Ishikawa (cell line): ENCODE data around the gene ADAM33.

Experiments used
- CEBPB ChIP-seq: IDR thresholded peaks from 2 replicates; pipeline ENCODE4 v1.6.1; 2012
- CREB1 ChIP-seq: IDR thresholded peaks from 2 replicates; pipeline ENCODE4 v1.6.1; 2012; ENCODE audit warnings: low read depth
- EGR1 ChIP-seq: IDR thresholded peaks from 2 replicates; pipeline ENCODE4 v1.6.1; 2012
- EP300 ChIP-seq: IDR thresholded peaks from 2 replicates; pipeline ENCODE4 v1.6.1; 2012; ENCODE audit warnings: borderline replicate concordance
- FOXM1 ChIP-seq: IDR thresholded peaks from 2 replicates; pipeline ENCODE4 v1.6.1; 2012; ENCODE audit warnings: low read depth, borderline replicate concordance
- NFIC ChIP-seq: IDR thresholded peaks from 2 replicates; pipeline ENCODE4 v1.6.1; 2012
- RAD21 ChIP-seq: IDR thresholded peaks from 2 replicates; pipeline ENCODE4 v1.6.1; 2012; ENCODE audit warnings: low read depth
- TAF1 ChIP-seq: IDR thresholded peaks from 2 replicates; pipeline ENCODE4 v1.6.1; 2012; ENCODE audit warnings: low read depth, mild to moderate bottlenecking
- TCF12 ChIP-seq: IDR thresholded peaks from 2 replicates; pipeline ENCODE4 v1.6.1; 2012; ENCODE audit warnings: low read depth
- TEAD4 ChIP-seq: IDR thresholded peaks from 2 replicates; pipeline ENCODE4 v1.6.1; 2012
- YY1 ChIP-seq: IDR thresholded peaks from 2 replicates; pipeline ENCODE4 v1.6.1; 2012; ENCODE audit warnings: low read depth
- ZBTB7A ChIP-seq: IDR thresholded peaks from 2 replicates; pipeline ENCODE4 v1.6.1; 2012; ENCODE audit warnings: low read depth
- TF ChIP-seq, protein P1 (sequence below): IDR thresholded peaks from 2 replicates; pipeline ENCODE4 v1.6.1; 2012
- TF ChIP-seq, protein P2 (sequence below): IDR thresholded peaks from 2 replicates; pipeline ENCODE4 v1.6.1; 2012
- TF ChIP-seq, protein P3 (sequence below): IDR thresholded peaks from 2 replicates; pipeline ENCODE4 v1.6.1; 2012; ENCODE audit warnings: low read depth, mild to moderate bottlenecking

The ADAM33 gene

DNA sequence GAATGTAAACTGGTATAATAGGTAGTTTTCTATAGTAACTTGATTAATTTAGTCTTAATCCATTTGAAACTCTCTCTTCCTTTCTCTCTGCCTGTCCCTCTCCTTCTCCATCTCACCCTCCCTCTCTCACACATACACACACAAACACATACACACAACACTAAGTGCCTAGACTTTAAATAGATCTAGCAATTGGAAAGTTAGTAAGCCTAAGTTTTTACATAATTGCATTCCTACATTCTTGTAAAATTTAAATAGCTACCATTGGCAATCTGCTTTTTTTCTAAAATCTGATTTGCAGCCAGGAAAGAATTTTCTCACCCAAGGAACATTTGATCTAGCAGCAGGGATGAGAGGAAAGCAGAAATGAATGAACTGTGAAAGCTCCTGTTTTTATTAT is 34.3 kb downstream of the ADAM33 start:
- no peak for TF ChIP-seq CEBPB
- no peak for TF ChIP-seq TCF12
- TF ChIP-seq NFIC = no peak
- no peak for TF ChIP-seq EGR1
- no peak for TF ChIP-seq YY1
- TF ChIP-seq RAD21 = no peak
- TF ChIP-seq, protein P1, sequence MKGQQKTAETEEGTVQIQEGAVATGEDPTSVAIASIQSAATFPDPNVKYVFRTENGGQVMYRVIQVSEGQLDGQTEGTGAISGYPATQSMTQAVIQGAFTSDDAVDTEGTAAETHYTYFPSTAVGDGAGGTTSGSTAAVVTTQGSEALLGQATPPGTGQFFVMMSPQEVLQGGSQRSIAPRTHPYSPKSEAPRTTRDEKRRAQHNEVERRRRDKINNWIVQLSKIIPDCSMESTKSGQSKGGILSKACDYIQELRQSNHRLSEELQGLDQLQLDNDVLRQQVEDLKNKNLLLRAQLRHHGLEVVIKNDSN = no peak
- TF ChIP-seq TEAD4 = no peak
- TF ChIP-seq, protein P2, sequence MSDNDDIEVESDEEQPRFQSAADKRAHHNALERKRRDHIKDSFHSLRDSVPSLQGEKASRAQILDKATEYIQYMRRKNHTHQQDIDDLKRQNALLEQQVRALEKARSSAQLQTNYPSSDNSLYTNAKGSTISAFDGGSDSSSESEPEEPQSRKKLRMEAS = no peak
- TF ChIP-seq CREB1 = no peak

DNA sequence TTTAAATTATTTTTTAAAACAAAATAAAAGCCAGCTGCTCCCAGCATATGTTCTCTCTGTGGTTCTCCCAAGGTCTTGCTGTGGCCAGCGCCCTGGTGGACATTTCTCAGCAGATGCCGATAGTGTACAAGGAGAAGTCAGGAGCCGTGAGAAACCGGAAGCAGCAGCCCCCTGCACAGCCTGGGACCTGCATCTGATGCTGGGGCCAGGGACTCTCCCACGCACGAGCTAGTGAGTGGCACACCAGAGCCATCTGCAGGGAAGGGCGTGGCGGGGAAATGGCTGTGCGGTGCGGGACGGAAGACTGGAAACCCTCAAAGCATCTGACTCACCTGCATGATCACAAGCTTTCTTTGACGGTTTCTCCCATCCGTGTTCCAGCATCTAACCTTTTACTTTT is 35.2 kb downstream of the ADAM33 start:
- TF ChIP-seq TCF12 (no peak), CEBPB (no peak), NFIC (no peak), RAD21 (no peak), TAF1 (no peak), EGR1 (no peak), TEAD4 (no peak), ZBTB7A (no peak), CREB1 (no peak), EP300 (no peak), YY1 (no peak), FOXM1 (no peak)
- TF ChIP-seq, protein P1 = no peak
- TF ChIP-seq, protein P2 = no peak
- TF ChIP-seq, protein P3, sequence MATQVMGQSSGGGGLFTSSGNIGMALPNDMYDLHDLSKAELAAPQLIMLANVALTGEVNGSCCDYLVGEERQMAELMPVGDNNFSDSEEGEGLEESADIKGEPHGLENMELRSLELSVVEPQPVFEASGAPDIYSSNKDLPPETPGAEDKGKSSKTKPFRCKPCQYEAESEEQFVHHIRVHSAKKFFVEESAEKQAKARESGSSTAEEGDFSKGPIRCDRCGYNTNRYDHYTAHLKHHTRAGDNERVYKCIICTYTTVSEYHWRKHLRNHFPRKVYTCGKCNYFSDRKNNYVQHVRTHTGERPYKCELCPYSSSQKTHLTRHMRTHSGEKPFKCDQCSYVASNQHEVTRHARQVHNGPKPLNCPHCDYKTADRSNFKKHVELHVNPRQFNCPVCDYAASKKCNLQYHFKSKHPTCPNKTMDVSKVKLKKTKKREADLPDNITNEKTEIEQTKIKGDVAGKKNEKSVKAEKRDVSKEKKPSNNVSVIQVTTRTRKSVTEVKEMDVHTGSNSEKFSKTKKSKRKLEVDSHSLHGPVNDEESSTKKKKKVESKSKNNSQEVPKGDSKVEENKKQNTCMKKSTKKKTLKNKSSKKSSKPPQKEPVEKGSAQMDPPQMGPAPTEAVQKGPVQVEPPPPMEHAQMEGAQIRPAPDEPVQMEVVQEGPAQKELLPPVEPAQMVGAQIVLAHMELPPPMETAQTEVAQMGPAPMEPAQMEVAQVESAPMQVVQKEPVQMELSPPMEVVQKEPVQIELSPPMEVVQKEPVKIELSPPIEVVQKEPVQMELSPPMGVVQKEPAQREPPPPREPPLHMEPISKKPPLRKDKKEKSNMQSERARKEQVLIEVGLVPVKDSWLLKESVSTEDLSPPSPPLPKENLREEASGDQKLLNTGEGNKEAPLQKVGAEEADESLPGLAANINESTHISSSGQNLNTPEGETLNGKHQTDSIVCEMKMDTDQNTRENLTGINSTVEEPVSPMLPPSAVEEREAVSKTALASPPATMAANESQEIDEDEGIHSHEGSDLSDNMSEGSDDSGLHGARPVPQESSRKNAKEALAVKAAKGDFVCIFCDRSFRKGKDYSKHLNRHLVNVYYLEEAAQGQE = no peak

DNA sequence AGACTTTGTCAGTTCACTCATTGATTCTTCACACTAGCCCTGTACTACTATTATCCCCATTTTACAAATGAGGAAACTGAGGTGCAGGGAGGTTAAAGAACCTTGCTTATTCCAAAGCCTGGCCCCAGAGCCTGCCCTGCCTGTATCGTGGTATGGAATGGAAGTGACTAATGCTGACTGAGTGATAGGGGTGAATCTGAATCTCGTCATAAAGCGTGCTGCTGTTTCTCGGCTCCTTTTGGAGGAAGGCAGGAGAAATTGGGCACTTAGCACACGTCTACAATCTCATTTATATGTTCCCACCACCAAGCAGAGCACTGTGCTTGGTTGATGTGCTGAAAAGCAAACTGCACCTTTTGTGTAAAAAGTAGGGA is 35.8 kb downstream of the ADAM33 start:
- TF ChIP-seq, protein P1 = no peak
- TF ChIP-seq EP300 (no peak), FOXM1 (no peak), TCF12 (no peak), NFIC (no peak), TAF1 (no peak), CEBPB (no peak), CREB1 (no peak), EGR1 (no peak), TEAD4 (no peak), RAD21 (no peak), ZBTB7A (no peak), YY1 (no peak)
- TF ChIP-seq, protein P2 = no peak
- TF ChIP-seq, protein P3 = no peak

DNA sequence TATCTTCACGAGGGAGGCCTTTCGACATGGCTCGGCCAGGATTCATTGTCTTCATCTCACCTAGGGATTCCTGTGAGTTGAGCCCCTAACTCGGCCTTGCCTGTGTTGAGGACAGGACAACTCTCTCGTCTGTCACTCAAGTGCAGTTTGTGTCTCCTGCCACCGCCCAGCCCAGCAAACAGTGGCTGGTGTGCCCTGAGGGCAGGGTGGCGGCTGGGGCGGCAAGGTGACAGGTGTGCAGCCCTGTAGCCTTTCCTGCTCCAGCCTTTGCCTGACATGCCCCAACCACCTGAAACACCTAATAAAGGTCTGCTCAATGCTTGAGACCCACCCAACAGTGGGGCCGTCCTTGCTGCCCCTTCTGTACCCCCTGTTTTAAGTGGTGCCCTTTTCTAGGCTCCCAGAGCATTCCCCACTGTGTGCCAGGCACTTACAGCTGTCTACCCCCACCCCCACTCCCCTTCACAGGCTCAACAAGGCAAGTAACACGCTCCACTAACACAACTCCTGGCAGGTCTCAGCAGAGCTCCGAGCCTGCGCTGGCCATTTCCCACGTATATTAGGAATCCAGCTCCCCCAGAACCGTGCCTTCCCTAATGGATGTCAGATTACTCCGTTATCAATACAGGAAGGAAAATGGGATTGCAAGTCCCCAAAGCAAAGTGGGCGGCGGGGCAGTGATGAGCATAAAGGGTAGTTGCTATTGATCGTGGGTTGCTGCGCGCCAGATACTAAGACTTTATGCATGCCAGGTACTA is 36.3 kb downstream of the ADAM33 start:
- TF ChIP-seq CEBPB (no peak), NFIC (no peak), TAF1 (no peak), RAD21 (no peak), FOXM1 (no peak), EP300 (no peak)
- TF ChIP-seq, protein P1 = no peak

DNA sequence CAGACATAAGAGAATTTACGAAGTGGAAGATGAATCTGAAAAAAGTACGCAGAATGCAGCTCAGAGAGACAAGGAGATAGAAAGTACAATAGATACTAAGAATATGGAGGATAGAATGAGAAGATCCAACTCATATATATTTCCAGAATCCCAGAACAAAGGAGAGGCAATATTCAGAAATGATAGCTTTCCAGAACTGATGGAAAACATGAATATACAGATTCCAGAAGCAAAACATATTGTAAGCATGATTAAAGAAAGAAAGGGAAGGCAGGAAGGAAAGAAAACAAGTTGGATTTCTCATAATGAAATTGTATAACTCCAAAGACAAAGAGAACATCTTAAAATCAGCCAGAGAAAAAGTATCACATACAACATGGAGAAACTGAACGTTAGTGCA is 41.6 kb downstream of the ADAM33 start:
- no peak for TF ChIP-seq ZBTB7A
- TF ChIP-seq TCF12 = no peak
- TF ChIP-seq, protein P1 = no peak
- no peak for TF ChIP-seq NFIC
